ENCODE results near the gene MUC12.

Gene MUC12

GRCh38 chr7:100962537-100962936, 6.8 kb upstream of the MUC12 start:
- Histone ChIP-seq H3K9me3 (ENCODE audit: control insufficient read depth, low read length) (peaks cover 9% of the 10 kb centered on the region), H3K36me3 (ENCODE audit: control insufficient read depth, insufficient read depth, low read length, severe bottlenecking) (no peaks in the 10 kb centered on the region), H3K4me1 (ENCODE audit: control insufficient read depth, insufficient read depth, low read length) (no peaks in the 10 kb centered on the region), H3K27me3 (replicated peaks; ENCODE audit: control insufficient read depth, insufficient read depth, low read length) (peaks cover 68% of the 10 kb centered on the region), H3K4me3 (ENCODE audit: low read length) (no peak overlapping the region), H3K9ac (ENCODE audit: low read length) (no peak overlapping the region)
- DNase-seq (ENCODE audit: low read depth), result no peak

- Histone ChIP-seq H3K36me3 (ENCODE audit: control insufficient read depth, insufficient read depth, low read length, severe bottlenecking) (no peaks in the 10 kb centered on the region), H3K27me3 (replicated peaks; ENCODE audit: control insufficient read depth, insufficient read depth, low read length) (peaks cover 70% of the 10 kb centered on the region), H3K9me3 (ENCODE audit: control insufficient read depth, low read length) (peaks cover 3% of the 10 kb centered on the region), H3K9ac (ENCODE audit: low read length) (no peak overlapping the region), H3K4me1 (ENCODE audit: control insufficient read depth, insufficient read depth, low read length) (no peaks in the 10 kb centered on the region), H3K4me3 (ENCODE audit: low read length) (no peak overlapping the region)
- DNase-seq (ENCODE audit: low read depth), result no peak
Measured at GRCh38 chr7:100963386-100963785, 6.0 kb upstream of the MUC12 start.

- H3K9ac ChIP-seq (ENCODE audit: low read length), result no peak overlapping the region
- no peak for DNase-seq (ENCODE audit: low read depth)
- H3K4me3 ChIP-seq (ENCODE audit: low read length), result no peak overlapping the region
- H3K9me3 ChIP-seq (ENCODE audit: control insufficient read depth, low read length), result peaks cover 3% of the 10 kb centered on the region
- H3K36me3 ChIP-seq (ENCODE audit: control insufficient read depth, insufficient read depth, low read length, severe bottlenecking), result no peaks in the 10 kb centered on the region
- no peaks in the 10 kb centered on the region for H3K4me1 ChIP-seq (ENCODE audit: control insufficient read depth, insufficient read depth, low read length)
- peaks cover 72% of the 10 kb centered on the region for H3K27me3 ChIP-seq (replicated peaks; ENCODE audit: control insufficient read depth, insufficient read depth, low read length)
Measured at GRCh38 chr7:100963874-100964273, 5.5 kb upstream of the MUC12 start.

GRCh38 chr7:100964630-100965029, 4.7 kb upstream of the MUC12 start:
- H3K9ac ChIP-seq (ENCODE audit: low read length), result no peak overlapping the region
- H3K9me3 ChIP-seq (ENCODE audit: control insufficient read depth, low read length), result peaks cover 3% of the 10 kb centered on the region
- no peak overlapping the region for H3K4me3 ChIP-seq (ENCODE audit: low read length)
- H3K36me3 ChIP-seq (ENCODE audit: control insufficient read depth, insufficient read depth, low read length, severe bottlenecking), result no peaks in the 10 kb centered on the region
- peaks cover 72% of the 10 kb centered on the region for H3K27me3 ChIP-seq (replicated peaks; ENCODE audit: control insufficient read depth, insufficient read depth, low read length)
- no peaks in the 10 kb centered on the region for H3K4me1 ChIP-seq (ENCODE audit: control insufficient read depth, insufficient read depth, low read length)
- no peak for DNase-seq (ENCODE audit: low read depth)

GRCh38 chr7:100965045-100965722, 4.2 kb upstream of the MUC12 start:
- no peak for DNase-seq (ENCODE audit: low read depth)
- H3K4me1 ChIP-seq (ENCODE audit: control insufficient read depth, insufficient read depth, low read length), result no peaks in the 10 kb centered on the region
- peaks cover 70% of the 10 kb centered on the region for H3K27me3 ChIP-seq (replicated peaks; ENCODE audit: control insufficient read depth, insufficient read depth, low read length)
- no peak overlapping the region for H3K9ac ChIP-seq (ENCODE audit: low read length)
- H3K36me3 ChIP-seq (ENCODE audit: control insufficient read depth, insufficient read depth, low read length, severe bottlenecking), result no peaks in the 10 kb centered on the region
- H3K4me3 ChIP-seq (ENCODE audit: low read length), result no peak overlapping the region
- peaks cover 3% of the 10 kb centered on the region for H3K9me3 ChIP-seq (ENCODE audit: control insufficient read depth, low read length)

- DNase-seq (ENCODE audit: low read depth), result peak; percentile 76
- peaks cover 62% of the 10 kb centered on the region for H3K27me3 ChIP-seq (replicated peaks; ENCODE audit: control insufficient read depth, insufficient read depth, low read length)
- H3K9ac ChIP-seq (ENCODE audit: low read length), result no peak overlapping the region
- no peaks in the 10 kb centered on the region for H3K9me3 ChIP-seq (ENCODE audit: control insufficient read depth, low read length)
- H3K4me3 ChIP-seq (ENCODE audit: low read length), result no peak overlapping the region
- H3K4me1 ChIP-seq (ENCODE audit: control insufficient read depth, insufficient read depth, low read length), result no peaks in the 10 kb centered on the region
- H3K36me3 ChIP-seq (ENCODE audit: control insufficient read depth, insufficient read depth, low read length, severe bottlenecking), result no peaks in the 10 kb centered on the region
Measured at GRCh38 chr7:100965723-100966541, 3.4 kb upstream of the MUC12 start.

- Histone ChIP-seq H3K27me3 (replicated peaks; ENCODE audit: control insufficient read depth, insufficient read depth, low read length) (peaks cover 60% of the 10 kb centered on the region), H3K4me3 (ENCODE audit: low read length) (no peak overlapping the region), H3K4me1 (ENCODE audit: control insufficient read depth, insufficient read depth, low read length) (no peaks in the 10 kb centered on the region), H3K36me3 (ENCODE audit: control insufficient read depth, insufficient read depth, low read length, severe bottlenecking) (no peaks in the 10 kb centered on the region), H3K9me3 (ENCODE audit: control insufficient read depth, low read length) (no peaks in the 10 kb centered on the region), H3K9ac (ENCODE audit: low read length) (no peak overlapping the region)
- no peak for DNase-seq (ENCODE audit: low read depth)
Measured at GRCh38 chr7:100966542-100967291, 2.6 kb upstream of the MUC12 start.

GRCh38 chr7:100967292-100967863, 2.0 kb upstream of the MUC12 start:
- no peak for DNase-seq (ENCODE audit: low read depth)
- Histone ChIP-seq H3K27me3 (replicated peaks; ENCODE audit: control insufficient read depth, insufficient read depth, low read length) (peaks cover 66% of the 10 kb centered on the region), H3K9me3 (ENCODE audit: control insufficient read depth, low read length) (no peaks in the 10 kb centered on the region), H3K36me3 (ENCODE audit: control insufficient read depth, insufficient read depth, low read length, severe bottlenecking) (no peaks in the 10 kb centered on the region), H3K9ac (ENCODE audit: low read length) (no peak overlapping the region), H3K4me3 (ENCODE audit: low read length) (no peak overlapping the region), H3K4me1 (ENCODE audit: control insufficient read depth, insufficient read depth, low read length) (no peaks in the 10 kb centered on the region)

GRCh38 chr7:100968031-100968430, 1.3 kb upstream of the MUC12 start:
- Histone ChIP-seq H3K9ac (ENCODE audit: low read length) (no peak overlapping the region), H3K27me3 (replicated peaks; ENCODE audit: control insufficient read depth, insufficient read depth, low read length) (peaks cover 66% of the 10 kb centered on the region), H3K36me3 (ENCODE audit: control insufficient read depth, insufficient read depth, low read length, severe bottlenecking) (no peaks in the 10 kb centered on the region), H3K9me3 (ENCODE audit: control insufficient read depth, low read length) (no peaks in the 10 kb centered on the region), H3K4me1 (ENCODE audit: control insufficient read depth, insufficient read depth, low read length) (no peaks in the 10 kb centered on the region), H3K4me3 (ENCODE audit: low read length) (no peak overlapping the region)
- no peak for DNase-seq (ENCODE audit: low read depth)

- H3K4me1 ChIP-seq (ENCODE audit: control insufficient read depth, insufficient read depth, low read length), result no peaks in the 10 kb centered on the region
Measured at GRCh38 chr7:100968650-100969049, 715 bp upstream of the MUC12 start.

More at GRCh38 chr7:100968650-100969049, 715 bp upstream of the MUC12 start:
- no peak overlapping the region for H3K4me3 ChIP-seq (ENCODE audit: low read length)
- no peak overlapping the region for H3K9ac ChIP-seq (ENCODE audit: low read length)
- DNase-seq (ENCODE audit: low read depth), result no peak
- H3K9me3 ChIP-seq (ENCODE audit: control insufficient read depth, low read length), result no peaks in the 10 kb centered on the region
- peaks cover 65% of the 10 kb centered on the region for H3K27me3 ChIP-seq (replicated peaks; ENCODE audit: control insufficient read depth, insufficient read depth, low read length)
- no peaks in the 10 kb centered on the region for H3K36me3 ChIP-seq (ENCODE audit: control insufficient read depth, insufficient read depth, low read length, severe bottlenecking)

Data from adipocyte (in vitro differentiated cells).